LNCAP (cell line): ENCODE measurements around the gene IDE.

Source experiments
- CTCF ChIP-seq: fragments of 450-650 bp; IDR thresholded peaks from 2 replicates; pipeline ENCODE4 v1.5.1; 2017; ENCODE audit warnings: mild to moderate bottlenecking

IDE gene

DNA sequence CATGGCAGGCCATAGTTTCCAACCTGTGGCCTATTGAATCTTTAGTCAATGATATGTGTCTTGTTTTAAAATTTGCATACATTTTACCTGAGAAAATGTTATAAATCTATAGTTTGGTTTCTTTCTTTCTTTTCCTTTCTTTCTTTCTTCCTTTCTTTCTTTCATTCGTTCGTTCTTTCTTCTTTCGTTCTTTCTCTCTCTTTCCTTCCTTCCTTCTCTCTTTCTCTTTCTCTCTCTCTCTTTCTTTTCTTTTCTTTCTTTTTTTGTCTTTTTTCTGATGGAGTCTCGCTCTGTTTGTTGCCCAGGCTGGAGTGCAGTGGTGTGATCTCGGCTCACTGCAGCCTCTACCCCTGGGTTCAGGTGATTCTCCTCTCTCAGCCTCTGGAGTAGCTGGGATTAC is 133.3 kb downstream of the IDE start:
- no peak for TF ChIP-seq CTCF

DNA sequence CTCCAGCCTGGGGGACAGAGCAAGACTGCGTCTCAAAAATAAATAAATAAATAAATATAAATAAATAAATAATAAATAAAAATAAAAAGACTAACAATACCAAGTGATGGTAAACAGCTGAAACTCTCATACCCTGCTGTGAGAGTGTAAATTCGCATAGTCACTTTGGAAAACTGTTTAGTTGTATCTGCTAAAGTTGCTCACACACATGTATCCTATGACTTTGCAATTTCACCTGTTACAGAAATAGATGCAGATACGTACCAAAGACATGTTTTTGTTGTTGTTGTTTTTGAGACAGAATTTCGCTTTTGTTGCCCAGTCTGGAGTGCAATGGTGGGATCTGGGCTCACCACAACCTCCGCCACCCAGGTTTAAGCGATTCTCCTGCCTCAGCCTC is 135.7 kb downstream of the IDE start:
- no peak for TF ChIP-seq CTCF

GRCh38 chr10:92436611-92437010 is 137.3 kb downstream of the IDE start:
- no peak for TF ChIP-seq CTCF

DNA sequence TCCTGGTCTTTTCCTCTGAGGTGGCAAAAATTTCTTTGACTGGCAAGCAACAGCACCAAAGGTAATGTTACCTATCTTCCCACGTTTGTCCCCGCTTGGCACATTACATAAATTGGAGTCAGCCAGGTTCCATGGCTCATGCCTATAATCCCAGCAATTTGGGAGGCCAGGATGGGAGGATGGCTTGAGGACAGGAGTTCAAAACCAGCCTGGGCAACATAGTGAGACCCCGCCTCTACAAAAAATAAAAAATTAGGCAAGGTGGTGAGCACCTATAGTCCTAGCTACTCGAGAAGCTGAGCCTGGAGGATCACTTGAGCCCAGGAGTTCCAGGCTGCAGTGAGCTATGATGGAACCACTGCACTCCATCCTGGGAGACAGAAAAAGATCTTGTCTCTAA is 139.5 kb downstream of the IDE start:
- no peak for TF ChIP-seq CTCF

DNA sequence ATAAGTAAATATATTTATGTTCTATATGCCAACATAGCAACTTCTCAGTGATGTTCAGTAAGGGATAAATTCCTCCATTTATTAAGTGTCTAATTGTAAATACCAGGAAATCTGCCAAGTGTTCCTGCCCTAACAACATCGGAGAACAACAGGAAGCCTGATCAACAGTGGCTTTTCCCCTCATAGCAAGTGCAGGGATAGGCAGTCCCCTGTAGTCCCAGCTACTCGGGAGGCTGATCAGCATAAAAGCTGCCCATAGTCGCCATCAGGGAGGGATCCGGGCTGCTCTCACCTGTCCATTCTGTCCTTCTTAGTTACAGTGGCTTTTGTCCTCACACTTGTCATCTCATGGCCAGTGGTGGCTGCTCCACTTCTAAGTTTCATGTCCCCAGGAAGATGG is 141.3 kb downstream of the IDE start:
- TF ChIP-seq CTCF: no peak

DNA sequence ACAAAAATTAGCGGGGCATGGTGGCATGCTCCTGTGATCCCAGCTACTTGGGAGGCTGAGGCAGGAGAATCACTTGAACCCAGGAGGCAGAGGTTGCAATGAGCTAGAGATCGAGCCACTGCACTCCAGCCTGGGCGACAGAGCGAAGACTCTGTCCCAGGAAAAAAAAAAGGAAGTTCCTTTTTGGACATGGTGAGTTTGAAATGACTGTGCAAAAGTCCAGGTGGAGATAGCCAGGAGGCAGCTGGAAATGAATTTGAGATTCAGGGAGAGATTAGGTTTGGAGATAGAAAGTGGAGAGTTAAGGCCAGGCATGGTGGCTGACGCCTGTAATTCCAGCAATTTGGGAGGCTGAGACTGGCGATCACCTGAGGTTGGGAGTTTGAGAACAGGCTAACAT is 143.8 kb downstream of the IDE start:
- no peak for TF ChIP-seq CTCF

DNA sequence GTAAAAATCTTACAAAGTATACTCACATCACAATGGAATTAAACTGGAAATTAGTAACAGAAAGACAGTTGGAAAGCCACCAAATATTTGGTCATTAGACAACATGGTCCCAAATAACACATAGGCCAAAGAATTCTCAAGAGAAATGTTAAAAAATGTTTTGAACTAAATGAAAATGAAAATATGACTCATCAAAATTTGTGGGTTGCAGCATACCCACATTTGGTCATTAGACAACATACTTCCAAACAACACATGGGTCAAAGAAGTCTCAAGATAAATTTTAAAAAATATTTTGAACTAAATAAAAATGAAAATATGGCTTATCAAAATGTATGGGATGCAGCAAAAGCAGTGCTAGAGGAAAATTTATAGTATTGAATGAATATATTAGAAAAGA is 152.3 kb downstream of the IDE start:
- no peak for TF ChIP-seq CTCF

- no peak for TF ChIP-seq CTCF
Measured at GRCh38 chr10:92420546-92421275, 153.2 kb downstream of the IDE start.
